Omental fat pad (tissue), 4 donors: Measurements from ENCODE around the gene CACNA2D1. TPM values are rescaled to one million over a fixed set of nuclear protein-coding genes. Genes with fewer than 3 reads are reported as not detected.

Experiments used
- ATAC-seq: fragments of 150-250 bp; one replicate; pipeline ENCODE4 v1.9.1; 2016; ENCODE audit warnings: mild to moderate bottlenecking, moderate library complexity; ENCODE audit not compliant: low FRiP score
- DNase-seq: peaks from one replicate; pipeline ENCODE4 v3.0.0-alpha.2; 2019; ENCODE audit warnings: low spot score
- total RNA-seq, 4 donors: library from RNA; depleted of rRNA; stranded (reverse); fragments of >200 nt; gene quantifications; one replicate each; pipeline ENCODE4 v1.1.0, GENCODE V29; 2016
- TF ChIP-seq, protein P1 (sequence below), 3 donors: fragments of 450-650 bp; IDR thresholded peaks; one replicate each; pipeline ENCODE4 v1.5.1; 2016 to 2017; ENCODE audit warnings: antibody characterized with exemption in 3 of 3, mild to moderate bottlenecking in 3 of 3, moderate library complexity in 2 of 3

Gene CACNA2D1
- total RNA-seq, 4 donors from 2014 or later = 20.5 to 39.8 (median 29.3) TPM

DNA sequence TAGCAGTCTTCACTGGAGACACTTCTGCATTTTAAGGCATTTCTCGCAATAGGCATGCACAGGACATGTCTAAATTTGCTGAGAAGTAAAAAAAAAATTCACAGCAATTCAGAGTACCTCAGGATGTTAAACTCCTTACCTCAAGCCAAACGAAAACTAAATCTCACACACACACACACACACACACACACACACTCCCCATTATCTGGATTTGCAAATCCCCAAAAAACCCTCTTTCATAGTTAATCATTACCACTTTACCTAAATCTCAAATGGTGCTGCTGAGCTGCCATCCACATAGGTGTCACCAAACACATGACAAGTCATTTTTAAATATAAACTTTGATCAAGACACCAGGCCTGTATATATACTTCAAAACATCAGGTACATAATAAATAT lies 31.8 kb downstream of the CACNA2D1 start:
- DNase-seq (no peak), ATAC-seq (no peak)
- TF ChIP-seq, protein P1, sequence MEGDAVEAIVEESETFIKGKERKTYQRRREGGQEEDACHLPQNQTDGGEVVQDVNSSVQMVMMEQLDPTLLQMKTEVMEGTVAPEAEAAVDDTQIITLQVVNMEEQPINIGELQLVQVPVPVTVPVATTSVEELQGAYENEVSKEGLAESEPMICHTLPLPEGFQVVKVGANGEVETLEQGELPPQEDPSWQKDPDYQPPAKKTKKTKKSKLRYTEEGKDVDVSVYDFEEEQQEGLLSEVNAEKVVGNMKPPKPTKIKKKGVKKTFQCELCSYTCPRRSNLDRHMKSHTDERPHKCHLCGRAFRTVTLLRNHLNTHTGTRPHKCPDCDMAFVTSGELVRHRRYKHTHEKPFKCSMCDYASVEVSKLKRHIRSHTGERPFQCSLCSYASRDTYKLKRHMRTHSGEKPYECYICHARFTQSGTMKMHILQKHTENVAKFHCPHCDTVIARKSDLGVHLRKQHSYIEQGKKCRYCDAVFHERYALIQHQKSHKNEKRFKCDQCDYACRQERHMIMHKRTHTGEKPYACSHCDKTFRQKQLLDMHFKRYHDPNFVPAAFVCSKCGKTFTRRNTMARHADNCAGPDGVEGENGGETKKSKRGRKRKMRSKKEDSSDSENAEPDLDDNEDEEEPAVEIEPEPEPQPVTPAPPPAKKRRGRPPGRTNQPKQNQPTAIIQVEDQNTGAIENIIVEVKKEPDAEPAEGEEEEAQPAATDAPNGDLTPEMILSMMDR (IDR thresholded peaks at IDR 0.05) = no peak

DNA sequence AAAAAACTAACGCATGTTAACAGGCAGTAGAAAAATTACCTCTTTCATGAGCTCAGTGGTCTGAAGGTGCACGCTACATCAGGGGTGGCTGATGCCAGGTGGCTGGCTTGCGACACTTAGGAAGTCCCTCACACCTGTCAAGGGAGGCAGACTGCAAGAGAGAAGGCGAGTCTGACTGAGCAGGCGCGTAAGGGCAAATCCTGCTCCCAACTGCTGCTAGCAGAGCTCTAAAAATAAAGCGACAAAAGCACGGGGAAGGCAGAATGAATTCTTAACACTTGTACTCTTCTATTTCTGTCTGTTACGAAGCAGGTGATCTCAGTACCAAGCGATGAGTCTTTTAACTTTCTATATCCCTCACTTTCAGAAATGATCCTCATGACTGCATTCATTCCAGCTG lies 33.1 kb downstream of the CACNA2D1 start:
- DNase-seq (no peak), ATAC-seq (no peak)
- TF ChIP-seq, protein P1 (IDR thresholded peaks at IDR 0.05) = no peak

DNA sequence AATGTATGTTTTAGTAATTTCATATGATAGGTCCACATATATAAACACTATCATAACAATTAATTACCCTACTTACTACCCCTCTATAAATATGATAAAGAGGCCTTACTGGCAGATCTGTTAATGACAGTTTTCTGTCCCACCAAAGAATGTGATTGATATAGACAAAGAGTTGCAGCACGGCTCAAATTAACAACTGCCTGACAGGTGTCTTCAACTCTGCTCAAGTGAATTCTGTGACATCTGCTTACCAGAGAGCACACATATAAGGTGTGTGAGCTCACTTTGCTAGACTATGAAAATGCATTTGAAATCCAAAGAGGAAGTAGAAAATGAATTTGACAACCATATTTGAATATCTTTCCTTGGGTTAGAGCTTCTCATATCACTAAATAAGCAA lies 36.6 kb downstream of the CACNA2D1 start:
- no peak for DNase-seq
- TF ChIP-seq, protein P1 (IDR thresholded peaks at IDR 0.05) = no peak
- no peak for ATAC-seq

DNA sequence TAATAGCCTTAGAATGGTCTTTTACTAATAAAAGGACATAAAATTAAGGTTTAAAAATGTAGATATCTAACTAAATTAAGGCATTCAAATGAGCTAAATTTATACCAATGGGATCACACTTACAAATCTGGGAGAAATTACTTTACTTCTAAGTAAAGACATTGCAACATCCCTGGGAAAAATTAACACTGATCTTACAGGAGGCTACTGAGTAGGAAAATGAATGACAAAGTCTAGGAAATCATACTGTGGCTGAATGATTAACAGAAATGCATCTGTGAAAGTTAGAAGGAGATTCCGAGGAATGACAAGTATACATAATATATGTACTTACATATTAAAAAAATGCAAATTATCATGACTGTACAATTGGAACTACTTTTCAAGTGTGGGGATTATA lies 38.3 kb downstream of the CACNA2D1 start:
- TF ChIP-seq, protein P1 (IDR thresholded peaks at IDR 0.05) = no peak
- ATAC-seq = no peak
- no peak for DNase-seq

DNA sequence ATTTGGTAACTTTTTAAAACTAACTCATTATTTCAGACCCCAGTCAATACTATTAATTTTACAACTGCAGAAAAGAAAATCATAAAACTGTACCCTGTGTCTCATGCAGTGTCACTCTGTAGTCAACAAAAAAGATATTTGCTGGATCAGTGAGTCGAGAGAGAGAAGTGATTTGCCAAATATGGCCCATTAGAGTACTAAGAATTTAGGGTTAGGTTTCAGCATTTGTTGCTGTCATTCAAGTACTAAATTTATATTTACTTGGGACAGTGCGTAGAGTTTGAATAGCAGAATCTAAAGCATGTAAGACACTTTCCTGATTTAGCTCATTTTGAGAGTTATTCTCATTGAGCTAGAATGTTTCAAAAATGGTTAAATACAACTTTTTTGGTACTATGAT lies 38.9 kb downstream of the CACNA2D1 start:
- TF ChIP-seq, protein P1 (IDR thresholded peaks at IDR 0.05) = no peak
- DNase-seq = no peak
- ATAC-seq = no peak

DNA sequence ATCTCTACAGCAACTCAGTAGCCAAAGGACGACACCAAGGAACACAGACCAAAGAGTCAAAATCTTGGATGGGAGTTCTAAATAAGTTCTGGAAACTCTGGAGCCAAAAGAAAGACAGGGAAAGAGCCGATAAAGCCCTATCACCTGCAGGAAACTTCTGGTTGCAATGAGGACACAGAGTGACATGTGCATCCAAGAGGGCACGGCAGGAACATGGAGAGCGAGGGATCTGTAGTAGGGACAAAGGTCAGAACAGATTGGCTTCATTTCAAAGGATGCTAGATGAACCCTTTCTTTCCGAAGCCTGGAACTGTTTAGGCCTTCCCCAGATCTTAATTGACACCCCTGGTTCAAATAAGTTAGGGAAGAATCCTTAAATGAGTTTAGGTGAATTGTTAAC lies 39.5 kb downstream of the CACNA2D1 start:
- no peak for DNase-seq
- no peak for ATAC-seq
- TF ChIP-seq, protein P1 (IDR thresholded peaks at IDR 0.05) = no peak

DNA sequence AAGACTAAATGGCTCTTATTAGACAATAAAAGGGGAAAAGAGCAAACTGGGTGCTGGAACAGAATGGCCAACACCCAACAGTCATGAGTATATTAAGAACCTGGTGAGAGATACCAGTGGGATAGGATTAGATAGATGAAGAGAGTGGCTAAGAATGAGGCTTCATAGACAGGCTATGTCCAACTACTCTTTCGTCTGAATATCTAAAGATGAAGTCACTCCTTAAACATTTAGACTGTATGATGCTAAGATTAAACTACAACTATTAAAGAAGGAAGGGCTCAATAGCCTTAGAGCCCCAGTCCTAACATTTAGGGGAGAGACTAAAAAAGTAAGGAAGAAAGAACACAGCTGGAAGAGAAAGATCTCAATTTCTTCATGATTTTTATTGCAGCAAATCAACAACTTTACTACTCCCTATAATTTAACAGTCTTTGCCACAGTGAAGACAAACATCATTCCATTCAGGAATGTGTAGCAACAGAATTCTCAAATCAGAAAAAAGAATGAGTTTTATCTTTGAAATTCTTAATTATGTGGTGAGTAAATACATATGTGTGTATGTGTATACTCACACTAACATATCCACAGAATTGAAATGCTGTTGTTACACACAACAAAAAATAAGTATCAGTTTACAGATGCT lies 45.6 kb downstream of the CACNA2D1 start:
- DNase-seq (no peak), ATAC-seq (no peak)
- TF ChIP-seq, protein P1 (IDR thresholded peaks at IDR 0.05) = no peak
